Stimulated activated CD4-positive, alpha-beta T cell treated with anti-CD3 and anti-CD28 coated beads, Interleukin-4, amount 100 ng/mL, for 24 hours (primary cell): ENCODE measurements around the gene OTOS.

Experiments
- DNase-seq: peaks from one replicate; pipeline ENCODE4 v3.0.0-alpha.2; 2020

Gene OTOS

GRCh38 chr2:240140511-240140910 is at the start of gene OTOS:
Gene OTOS (minus strand): TSS chr2:240140658. CDS start chr2:240140326, 332 bp downstream.
- no peak for DNase-seq

DNA sequence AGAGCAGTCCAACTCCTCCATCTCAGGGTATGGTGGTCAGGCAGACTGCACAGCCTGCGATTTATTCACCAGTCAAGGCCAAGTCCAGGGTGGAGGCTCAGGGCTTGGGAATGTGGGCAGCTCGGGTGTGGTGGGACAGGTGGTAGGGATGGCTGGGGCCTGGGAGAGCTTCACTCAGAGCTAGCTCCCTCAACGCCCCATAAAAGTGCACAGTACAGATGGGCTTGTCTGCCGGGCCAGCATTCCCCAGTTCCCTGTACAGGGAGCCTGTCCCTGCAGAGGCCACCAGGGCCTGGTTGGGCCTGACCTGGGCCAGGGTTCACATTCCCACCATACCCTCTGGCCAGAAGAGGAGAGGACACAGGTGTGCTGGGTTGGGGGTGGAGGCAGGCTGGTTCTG is 49.2 kb upstream of the OTOS start:
- no peak for DNase-seq

GRCh38 chr2:240187989-240188590 is 47.6 kb upstream of the OTOS start:
- no peak for DNase-seq

DNA sequence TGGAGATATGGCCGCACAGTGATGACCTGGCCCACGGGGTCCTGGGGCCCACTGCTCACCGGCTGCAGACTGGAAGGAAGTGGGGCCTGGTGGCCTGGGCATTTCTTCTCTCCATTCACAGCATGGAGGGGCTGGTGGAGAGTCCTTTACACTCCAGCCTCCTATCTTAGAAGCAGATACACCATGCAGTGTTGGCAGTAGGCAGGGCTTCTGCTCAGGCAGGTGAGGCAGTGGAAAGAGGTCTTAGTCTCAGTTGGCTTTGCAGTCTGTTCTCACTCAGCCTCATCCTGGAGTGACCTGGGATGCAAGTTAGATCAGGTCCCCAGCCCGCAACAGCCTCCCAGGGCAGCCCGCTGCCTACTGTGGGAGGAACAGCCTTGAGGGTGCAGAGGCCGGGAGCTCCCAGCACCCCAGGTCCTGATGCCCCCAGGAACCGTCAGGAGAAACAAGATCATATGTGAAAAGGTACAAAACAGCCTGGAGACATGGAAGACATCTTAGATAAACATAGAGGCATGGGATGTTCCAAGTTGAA is 45.8 kb upstream of the OTOS start:
- DNase-seq = no peak

DNA sequence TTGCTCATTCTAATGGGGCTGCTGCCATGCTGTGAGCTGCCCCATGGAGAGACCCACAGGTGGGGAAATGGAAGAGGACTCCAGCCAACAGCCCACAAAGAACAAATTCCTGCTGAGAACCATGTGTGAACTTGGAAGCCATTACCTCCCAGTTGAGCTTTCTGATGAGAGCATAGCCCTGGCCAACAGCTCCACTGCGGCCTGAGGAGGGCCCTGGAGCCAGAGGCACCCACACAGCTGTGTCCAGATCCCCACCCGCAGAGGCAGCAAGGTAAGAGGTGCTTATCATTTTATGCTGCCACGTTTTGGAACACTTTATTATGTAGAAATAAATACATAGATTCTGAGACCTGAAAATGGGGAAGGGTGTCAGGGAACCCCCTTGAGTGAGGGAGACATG is 44.2 kb upstream of the OTOS start:
- no peak for DNase-seq

DNA sequence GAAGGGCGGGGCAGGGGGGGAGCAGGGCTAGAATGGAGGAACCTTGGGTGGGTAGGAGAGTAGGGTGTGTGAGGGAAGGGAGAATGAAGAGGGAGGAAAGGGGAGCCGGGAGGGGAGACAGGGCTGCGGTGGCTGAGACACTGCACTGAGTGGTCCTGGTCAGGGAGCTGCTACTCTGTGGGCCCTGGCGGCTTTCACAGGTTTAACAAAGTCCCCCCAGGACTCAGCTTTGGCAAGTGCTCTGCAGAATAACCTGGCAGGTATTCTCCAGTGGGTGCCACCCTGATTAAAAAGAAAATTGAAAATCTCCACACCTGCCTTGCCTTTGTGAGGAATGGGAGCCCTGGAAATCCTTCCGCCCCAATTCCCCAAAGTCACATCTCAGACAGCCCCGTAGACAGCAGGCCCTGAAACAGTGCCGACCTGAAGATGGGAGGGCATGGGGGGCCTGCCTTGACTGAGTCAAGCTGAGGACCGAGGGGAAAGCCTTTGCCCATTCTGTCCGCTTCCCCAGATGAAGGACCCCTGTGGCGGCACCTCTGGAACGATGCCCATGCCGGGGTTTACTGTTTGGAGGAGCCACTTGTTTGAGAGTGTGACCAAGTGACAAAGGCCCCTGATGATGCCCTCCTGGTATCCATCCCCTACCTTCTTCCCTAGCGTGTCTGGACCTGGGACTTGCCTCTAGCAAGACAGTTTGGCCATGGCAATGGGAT is 43.6 kb upstream of the OTOS start:
- DNase-seq = no peak

DNA sequence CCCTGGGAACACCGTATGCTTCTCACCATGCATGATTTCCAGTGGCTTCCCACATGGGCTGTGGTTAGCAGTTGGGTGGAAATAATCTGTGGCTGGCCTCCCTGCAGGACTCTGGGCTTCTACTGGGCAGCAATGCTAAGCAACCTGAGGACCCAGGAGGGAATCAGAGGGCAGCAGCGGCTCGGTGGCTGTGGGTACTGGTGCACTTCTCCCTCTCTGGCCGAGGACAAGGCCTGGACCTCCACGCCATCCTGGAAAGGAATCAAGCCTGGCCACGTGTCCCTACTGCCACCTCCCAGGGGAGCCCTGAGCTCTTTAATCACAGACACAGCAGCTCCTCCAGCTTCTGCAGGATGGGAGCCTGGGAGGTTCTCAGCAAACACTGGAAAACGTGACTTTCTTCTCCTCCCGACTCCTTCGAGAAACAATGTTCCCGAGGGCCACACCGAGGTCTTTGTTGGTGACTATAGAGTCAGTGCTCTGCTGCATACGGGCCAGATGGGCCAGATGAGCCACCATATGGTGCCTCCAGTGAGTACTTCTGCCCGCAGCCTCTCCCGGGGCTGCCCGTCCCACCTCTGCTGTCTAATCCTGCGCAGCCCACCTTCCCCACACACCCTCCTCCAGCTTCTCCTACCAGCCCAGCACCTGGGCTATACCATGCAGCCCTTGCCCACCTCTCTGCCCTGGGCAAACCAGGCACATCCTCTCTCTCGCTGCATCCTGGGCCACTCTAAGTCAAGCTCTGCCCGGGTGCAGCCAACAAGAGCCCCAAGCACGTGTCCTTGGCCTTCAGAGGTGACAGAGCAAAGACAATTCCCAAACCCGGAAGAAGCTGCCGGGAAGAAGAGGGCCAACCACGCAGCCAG is 42.8 kb upstream of the OTOS start:
- DNase-seq = no peak

- DNase-seq = no peak
Observed at GRCh38 chr2:240182476-240182875, 42.0 kb upstream of the OTOS start.

DNA sequence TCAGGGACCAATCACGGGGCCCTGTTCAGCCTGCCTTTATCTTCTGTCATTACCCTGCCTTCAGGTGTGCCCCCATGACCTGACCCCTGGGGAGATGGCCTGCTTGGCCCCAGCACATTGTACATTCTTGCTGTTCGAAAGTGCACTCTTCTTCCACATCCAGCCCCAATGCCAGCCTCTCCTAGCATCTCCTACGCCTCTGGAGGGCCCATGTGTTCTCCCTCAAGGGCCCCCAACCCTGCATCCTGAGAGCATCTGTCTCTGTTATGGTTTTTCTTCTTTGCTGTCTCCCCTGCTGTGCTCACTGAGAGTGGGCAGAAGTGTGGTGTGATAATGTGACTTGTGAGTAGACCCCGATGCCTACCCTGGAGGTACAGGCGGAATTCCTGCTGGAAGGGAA is 41.5 kb upstream of the OTOS start:
- no peak for DNase-seq

GRCh38 chr2:240179941-240180666 is 39.6 kb upstream of the OTOS start:
- no peak for DNase-seq

GRCh38 chr2:240179186-240179815 is 38.8 kb upstream of the OTOS start:
- DNase-seq = no peak

GRCh38 chr2:240178564-240178963 is 38.1 kb upstream of the OTOS start:
- no peak for DNase-seq

- DNase-seq = no peak
Observed at GRCh38 chr2:240174496-240174895, 34.0 kb upstream of the OTOS start.

DNA sequence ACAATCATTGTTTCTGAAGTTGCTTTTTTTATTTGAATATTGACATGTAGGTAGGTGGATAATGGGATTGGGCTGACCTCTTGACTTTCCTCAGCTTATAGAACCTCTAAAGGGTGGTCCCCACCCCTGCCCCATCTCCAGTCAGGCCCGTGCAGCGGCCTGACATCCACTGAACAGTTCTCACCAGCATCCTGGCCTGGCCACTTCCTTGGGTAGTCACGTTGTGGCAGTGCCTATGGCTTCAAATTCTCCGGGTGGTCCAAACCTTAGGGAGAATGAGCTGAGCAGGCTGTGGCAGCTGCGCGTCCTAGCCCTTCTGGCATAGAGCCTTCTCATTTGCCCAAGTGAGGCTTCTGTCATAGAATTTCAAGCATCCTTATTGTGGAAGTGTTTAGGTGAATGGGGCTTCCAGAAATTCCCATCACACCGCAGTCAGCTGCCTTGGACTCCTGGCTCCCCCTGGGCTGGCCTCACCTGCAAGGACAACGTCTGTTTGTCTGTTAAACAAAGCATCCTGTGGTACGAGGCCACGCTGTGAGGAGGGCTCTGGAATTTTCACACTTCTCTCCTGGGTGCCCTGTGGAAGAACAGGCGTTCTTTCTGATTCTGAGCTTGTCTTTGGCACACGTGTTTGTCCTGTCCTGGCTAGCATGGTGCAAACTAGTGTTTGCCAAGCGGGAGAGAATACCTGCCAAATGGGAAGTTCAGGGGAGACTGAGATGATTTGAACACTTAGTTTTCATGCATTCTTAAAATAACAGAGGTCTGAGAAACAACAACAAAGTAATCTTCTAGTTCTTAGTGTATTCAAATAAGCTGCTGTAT is 31.8 kb upstream of the OTOS start:
- no peak for DNase-seq

GRCh38 chr2:240170883-240171282 is 30.4 kb upstream of the OTOS start:
- no peak for DNase-seq

DNA sequence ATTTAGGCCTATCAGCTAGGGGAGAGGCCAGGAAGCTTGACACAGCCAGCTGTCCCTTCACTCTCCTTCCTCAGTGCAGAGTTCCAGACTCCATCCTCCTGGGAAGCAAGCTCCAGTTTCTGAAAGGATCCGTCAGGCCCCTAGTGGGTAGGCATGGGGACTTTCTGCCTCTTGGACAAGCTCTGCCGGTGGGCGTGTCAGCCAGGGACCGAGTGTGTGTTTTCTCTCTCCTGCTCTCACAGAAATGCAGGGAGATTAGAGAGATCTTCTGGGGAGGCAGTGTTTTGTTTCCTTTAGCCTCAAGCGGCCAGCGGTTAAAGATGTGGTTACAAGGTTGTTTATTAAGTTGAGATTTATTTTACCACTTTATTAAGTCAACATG is 29.9 kb upstream of the OTOS start:
- DNase-seq = no peak

DNA sequence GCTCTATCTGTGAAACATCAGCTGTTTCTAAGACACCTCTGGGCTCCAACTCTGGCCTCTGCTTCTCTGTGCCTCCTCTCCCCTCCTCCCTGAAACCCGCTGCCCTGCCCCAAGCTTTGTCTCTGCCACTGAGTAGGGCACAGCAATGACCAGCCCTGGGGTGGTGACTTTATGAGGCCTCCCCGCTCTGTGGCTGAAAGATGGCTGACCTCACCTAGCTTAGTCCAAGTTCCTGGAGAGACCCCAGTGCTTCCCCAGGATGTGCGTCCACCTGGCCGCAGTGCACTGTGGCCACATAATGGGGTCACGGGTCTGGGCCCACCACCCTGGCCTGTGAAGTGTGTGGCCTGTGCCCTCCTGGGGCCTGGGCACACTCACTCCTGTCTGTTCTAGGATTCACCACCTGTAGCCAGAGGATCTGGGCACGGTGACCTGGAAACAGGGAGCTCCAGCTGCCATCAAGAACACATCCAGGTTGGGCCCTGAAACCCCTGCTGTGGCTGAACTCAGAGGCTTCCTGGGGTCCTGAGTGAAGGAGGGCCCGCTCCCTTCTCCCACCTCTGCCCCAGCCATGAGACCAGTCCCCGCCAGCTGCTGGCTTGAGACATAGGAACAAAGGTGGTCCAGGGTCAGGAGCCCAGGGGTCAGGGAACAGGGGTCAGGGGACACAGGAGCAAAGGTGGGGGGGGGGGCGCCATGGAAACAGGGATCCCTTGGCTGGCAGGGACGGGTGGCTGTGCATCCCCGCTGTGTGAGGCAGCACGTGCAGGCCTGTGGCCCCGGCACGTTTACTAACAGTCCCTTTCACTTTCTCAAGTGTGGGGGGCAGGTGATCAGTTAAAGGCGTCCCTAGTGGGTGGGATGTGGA is 29.3 kb upstream of the OTOS start:
- DNase-seq = no peak

GRCh38 chr2:240168546-240169361 is 28.3 kb upstream of the OTOS start:
- DNase-seq = no peak

GRCh38 chr2:240168041-240168440 is 27.6 kb upstream of the OTOS start:
- no peak for DNase-seq

DNA sequence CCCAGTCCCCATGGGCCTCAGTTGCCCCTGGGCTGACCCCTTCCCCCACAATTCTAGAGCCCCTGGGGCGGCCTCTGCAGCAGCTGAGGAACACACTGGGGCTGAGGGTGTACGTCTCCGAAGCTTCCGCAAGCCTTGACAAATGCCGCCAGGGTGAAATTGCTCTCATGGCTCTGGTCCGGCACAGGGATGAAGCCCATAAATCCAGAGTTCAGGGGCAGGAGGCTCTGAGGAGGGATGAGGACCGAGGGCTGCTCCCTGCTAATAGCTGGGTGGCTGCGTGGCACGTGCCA is 27.1 kb upstream of the OTOS start:
- no peak for DNase-seq
